NCI-H82 (cell line): ENCODE data around the gene DNM3.
A peak's percentile ranks its signal among the peaks of the same experiment; 100 is the strongest.

Experiments
- DNase-seq: peaks from one replicate; lab custom pipeline; 2025; lab: John Stamatoyannopoulos, UW

The DNM3 gene

GRCh38 chr1:172177849-172178248 lies 336.6 kb downstream of the DNM3 start:
- DNase-seq = no peak

GRCh38 chr1:172178886-172179285 lies 337.6 kb downstream of the DNM3 start:
- DNase-seq = no peak

- DNase-seq = peak; percentile 89
Observed at GRCh38 chr1:172179918-172180317, 338.6 kb downstream of the DNM3 start.

GRCh38 chr1:172180501-172181285 lies 339.4 kb downstream of the DNM3 start:
- DNase-seq = peak; percentile 60

GRCh38 chr1:172184506-172185191 lies 343.4 kb downstream of the DNM3 start:
- DNase-seq = no peak

- no peak for DNase-seq
Observed at GRCh38 chr1:172185211-172185610, 343.9 kb downstream of the DNM3 start.

- no peak for DNase-seq
Observed at GRCh38 chr1:172185996-172186395, 344.7 kb downstream of the DNM3 start.

- no peak for DNase-seq
Observed at GRCh38 chr1:172201572-172201971, 360.3 kb downstream of the DNM3 start.

- no peak for DNase-seq
Observed at GRCh38 chr1:172203135-172203823, 362.0 kb downstream of the DNM3 start.

GRCh38 chr1:172203902-172204301 lies 362.6 kb downstream of the DNM3 start:
- no peak for DNase-seq

GRCh38 chr1:172206256-172206655 lies 365.0 kb downstream of the DNM3 start:
- no peak for DNase-seq

GRCh38 chr1:172208635-172209034 lies 367.3 kb downstream of the DNM3 start:
- DNase-seq = no peak

- DNase-seq = no peak
Observed at GRCh38 chr1:172211221-172211620, 369.9 kb downstream of the DNM3 start.

- DNase-seq = no peak
Observed at GRCh38 chr1:172212124-172212523, 370.8 kb downstream of the DNM3 start.

- no peak for DNase-seq
Observed at GRCh38 chr1:172215006-172215405, 373.7 kb downstream of the DNM3 start.

GRCh38 chr1:172219966-172220365 lies 378.7 kb downstream of the DNM3 start:
- peak; percentile 20 for DNase-seq

GRCh38 chr1:172220376-172220775 lies 379.1 kb downstream of the DNM3 start:
- DNase-seq = peak; percentile 73

- DNase-seq = no peak
Observed at GRCh38 chr1:172221436-172221835, 380.1 kb downstream of the DNM3 start.

- no peak for DNase-seq
Observed at GRCh38 chr1:172224871-172225270, 383.6 kb downstream of the DNM3 start.

- no peak for DNase-seq
Observed at GRCh38 chr1:172229942-172230341, 388.6 kb downstream of the DNM3 start.

- DNase-seq = no peak
Observed at GRCh38 chr1:172230526-172230925, 389.2 kb downstream of the DNM3 start.

GRCh38 chr1:172236958-172237357 lies 395.7 kb downstream of the DNM3 start:
- DNase-seq = no peak

- DNase-seq = no peak
Observed at GRCh38 chr1:172238158-172238557, 396.9 kb downstream of the DNM3 start.
